H7 (cell line): ENCODE measurements around the gene TMEM145. TPM values are rescaled to one million over a fixed set of nuclear protein-coding genes. Genes with fewer than 3 reads are reported as not detected.

ENCODE experiments used
- DNase-seq: peaks from one replicate; pipeline ENCODE4 v3.0.0; 2012
- H3K27me3 ChIP-seq: 2 replicates; pipeline ENCODE4 v1.6.0; 2011; ENCODE audit warnings: mild to moderate bottlenecking, low read length; ENCODE audit not compliant: control insufficient read depth, insufficient read depth
- H3K36me3 ChIP-seq: replicated peaks from 2 replicates; pipeline ENCODE4 v1.5.1; 2011; ENCODE audit warnings: low read length; ENCODE audit not compliant: control insufficient read depth, insufficient read depth
- H3K4me3 ChIP-seq: 2 replicates; pipeline ENCODE4 v1.5.1; 2011; ENCODE audit warnings: low read depth, mild to moderate bottlenecking, control low read depth, low read length, moderate library complexity; ENCODE audit not compliant: insufficient read depth
- total RNA-seq: library from RNA; depleted of rRNA; stranded (reverse); fragments of >200 nt; shearing (Covaris generic); gene quantifications from 2 replicates; pipeline ENCODE4 v1.2.3, GENCODE V29; 2014

TMEM145 gene
- total RNA-seq, 1 experiment from 2014 or later = 0.38 TPM

DNA sequence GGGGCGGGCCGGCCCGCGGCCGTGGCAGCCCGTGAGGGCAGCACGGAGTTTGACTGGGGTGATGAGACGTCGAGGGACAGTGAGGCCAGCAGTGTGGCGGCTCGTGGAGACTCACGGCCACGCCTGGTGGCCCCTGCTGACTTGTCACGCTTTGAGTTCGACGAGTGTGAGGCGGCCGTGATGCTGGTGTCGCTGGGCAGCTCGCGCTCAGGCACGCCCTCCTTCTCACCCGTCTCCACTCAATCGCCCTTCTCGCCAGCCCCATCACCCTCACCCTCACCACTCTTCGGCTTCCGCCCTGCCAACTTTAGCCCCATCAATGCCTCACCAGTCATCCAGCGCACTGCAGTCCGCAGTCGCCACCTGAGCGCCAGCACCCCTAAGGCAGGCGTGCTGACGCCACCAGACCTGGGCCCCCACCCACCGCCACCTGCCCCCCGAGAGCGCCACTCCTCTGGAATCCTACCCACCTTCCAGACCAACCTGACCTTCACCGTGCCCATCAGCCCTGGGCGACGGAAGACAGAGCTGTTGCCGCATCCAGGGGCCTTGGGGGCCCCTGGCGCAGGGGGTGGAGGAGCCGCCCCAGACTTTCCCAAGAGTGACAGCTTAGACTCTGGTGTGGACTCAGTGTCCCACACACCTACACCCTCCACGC, 39.6 kb upstream of the TMEM145 start:
- DNase-seq = no peak
- no peak overlapping the region for H3K4me3 ChIP-seq
- no peaks in the 10 kb centered on the region for H3K27me3 ChIP-seq
- no peaks in the 10 kb centered on the region; the same call in none of the 2 replicates for H3K36me3 ChIP-seq

DNA sequence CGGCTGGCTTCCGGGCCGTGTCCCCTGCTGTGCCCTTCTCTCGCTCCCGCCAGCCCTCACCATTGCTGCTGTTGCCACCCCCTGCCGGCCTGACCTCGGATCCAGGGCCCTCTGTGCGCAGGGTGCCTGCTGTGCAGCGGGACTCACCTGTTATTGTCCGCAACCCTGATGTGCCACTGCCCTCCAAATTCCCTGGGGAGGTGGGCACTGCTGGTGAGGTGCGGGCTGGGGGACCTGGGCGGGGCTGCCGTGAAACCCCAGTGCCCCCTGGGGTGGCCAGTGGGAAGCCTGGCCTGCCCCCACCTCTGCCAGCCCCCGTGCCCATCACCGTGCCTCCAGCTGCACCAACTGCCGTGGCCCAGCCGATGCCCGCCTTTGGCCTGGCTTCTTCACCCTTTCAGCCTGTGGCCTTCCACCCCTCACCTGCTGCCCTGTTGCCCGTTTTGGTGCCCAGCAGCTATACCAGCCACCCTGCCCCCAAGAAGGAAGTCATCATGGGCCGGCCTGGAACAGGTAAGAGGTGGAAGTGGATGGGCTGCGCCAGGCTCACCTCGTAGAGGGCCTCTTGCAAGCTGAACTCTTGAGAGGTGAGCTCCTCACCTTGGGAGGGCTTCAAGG, 38.9 kb upstream of the TMEM145 start:
- Histone ChIP-seq H3K36me3 (no peaks in the 10 kb centered on the region; the same call in none of the 2 replicates), H3K4me3 (no peak overlapping the region), H3K27me3 (no peaks in the 10 kb centered on the region)
- DNase-seq = no peak

DNA sequence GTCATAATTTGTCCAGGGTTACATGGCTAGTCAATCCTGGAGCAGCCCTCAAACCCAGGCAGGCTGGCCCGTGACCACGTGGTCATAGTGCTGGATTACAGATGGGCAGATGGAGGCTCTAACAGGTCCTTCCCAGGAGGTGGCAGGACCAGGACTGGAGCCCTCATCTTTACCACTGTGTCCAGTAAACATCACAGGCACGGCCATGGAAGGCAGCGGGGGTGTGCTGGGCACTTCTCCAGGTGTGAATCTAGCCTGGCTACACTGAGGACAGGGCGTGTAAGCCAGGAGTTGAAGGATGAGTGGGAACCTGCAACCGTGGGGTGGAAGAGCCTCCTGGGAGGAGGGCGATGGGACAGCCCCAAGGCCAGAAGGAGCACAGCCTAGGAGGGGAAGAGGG, 38.0 kb upstream of the TMEM145 start:
- no peak for DNase-seq
- Histone ChIP-seq H3K27me3 (no peaks in the 10 kb centered on the region), H3K4me3 (no peak overlapping the region)

DNA sequence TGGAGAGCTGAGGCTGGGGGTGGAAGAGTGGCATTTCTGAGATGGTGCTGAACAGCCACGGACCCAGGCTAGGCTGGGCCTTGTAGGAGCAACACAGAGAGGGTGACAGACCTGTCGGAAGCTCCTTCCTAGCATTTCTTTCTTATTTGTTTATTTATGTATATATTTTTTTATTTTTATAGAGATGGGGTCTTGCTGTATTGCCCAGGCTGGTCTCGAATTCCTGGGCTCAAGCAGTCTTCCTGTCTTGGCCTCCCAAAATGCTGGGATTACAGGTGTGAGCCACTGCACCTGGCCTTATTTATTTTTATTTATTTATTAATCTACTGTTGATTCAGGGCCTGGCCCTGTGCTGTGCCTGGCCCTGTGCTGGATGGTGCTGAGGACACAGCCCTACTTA, 37.6 kb upstream of the TMEM145 start:
- no peaks in the 10 kb centered on the region for H3K27me3 ChIP-seq
- H3K36me3 ChIP-seq = no peaks in the 10 kb centered on the region; the same call in none of the 2 replicates
- no peak overlapping the region for H3K4me3 ChIP-seq
- DNase-seq = no peak

More for the DNA sequence above, 38.0 kb upstream of the TMEM145 start:
- no peaks in the 10 kb centered on the region; the same call in none of the 2 replicates for H3K36me3 ChIP-seq

DNA sequence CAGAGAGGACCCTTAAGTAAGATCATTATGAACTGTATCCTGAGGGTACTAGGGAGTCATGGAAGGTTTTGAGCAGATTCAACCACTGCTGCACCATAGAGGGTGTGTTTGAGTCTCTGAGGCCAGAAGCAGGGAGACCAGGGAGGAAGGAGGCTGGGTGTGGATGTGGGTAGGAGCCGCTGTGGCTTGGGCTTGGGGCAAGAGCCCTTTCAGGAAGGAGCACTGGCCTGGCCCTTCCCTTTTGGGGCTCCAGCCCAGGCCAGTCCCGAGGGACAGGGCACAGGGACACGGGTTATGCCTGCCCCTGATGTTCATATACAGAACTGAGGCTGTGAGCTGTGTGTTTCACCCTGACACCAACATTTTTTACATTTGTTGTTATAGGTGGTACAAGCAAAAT, 36.8 kb upstream of the TMEM145 start:
- no peak overlapping the region for H3K4me3 ChIP-seq

DNA sequence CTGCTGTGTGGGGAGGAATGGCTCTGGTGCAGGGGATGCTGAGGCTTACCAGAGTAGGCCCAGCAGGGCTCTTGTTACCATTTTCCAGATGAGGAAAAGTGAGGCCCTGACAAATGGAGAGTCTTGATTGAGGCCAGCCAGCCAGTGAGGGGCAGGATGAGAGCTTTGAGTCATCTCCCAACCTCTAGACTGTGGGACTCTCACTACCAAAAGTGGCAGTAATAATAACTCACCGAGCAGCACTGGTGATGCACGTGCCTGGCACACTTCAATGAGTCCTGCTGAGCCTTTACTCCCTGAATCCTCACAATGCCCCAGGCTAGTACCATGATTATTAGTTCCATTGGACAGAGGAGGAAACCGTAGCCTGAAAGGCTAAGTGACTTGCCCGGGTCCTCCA, 36.3 kb upstream of the TMEM145 start:
- Histone ChIP-seq H3K36me3 (no peaks in the 10 kb centered on the region; the same call in none of the 2 replicates), H3K27me3 (no peaks in the 10 kb centered on the region), H3K4me3 (no peak overlapping the region)
- DNase-seq = no peak

More for the DNA sequence above, 36.8 kb upstream of the TMEM145 start:
- H3K36me3 ChIP-seq = no peaks in the 10 kb centered on the region; the same call in none of the 2 replicates
- H3K27me3 ChIP-seq = no peaks in the 10 kb centered on the region
- no peak for DNase-seq

DNA sequence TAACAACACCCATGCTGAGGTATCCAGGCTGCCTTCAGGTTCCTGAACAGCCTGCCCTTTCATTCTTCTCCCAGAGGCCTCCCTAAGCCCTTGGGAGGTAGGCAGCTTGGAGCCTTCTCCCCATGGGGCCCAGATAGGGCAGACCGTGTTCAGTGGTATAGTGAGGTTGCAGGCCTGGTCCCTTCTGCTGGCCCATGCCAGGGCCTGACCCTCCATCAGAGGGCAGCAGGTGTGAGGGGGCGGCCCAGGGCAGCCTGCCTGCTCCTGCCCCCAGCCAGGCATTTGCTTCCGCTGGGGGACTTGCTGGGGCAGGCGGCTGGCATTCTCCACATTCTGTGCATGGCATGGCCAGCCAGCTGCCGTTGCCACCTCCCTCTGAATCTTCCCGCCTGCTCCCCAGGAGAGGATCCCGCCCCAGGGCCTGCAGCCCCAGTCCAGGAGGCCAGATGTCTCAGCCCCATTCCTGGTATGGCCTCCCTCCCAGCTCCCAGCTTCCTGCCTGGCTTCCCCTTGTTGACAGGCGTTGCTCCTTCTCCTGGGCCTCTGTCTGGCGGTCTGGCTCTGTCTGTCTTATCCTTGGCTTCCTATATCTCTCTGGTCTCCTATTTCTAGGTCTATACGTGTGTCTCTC, 35.2 kb upstream of the TMEM145 start:
- Histone ChIP-seq H3K4me3 (no peak overlapping the region), H3K36me3 (no peaks in the 10 kb centered on the region; the same call in none of the 2 replicates), H3K27me3 (no peaks in the 10 kb centered on the region)
- no peak for DNase-seq

DNA sequence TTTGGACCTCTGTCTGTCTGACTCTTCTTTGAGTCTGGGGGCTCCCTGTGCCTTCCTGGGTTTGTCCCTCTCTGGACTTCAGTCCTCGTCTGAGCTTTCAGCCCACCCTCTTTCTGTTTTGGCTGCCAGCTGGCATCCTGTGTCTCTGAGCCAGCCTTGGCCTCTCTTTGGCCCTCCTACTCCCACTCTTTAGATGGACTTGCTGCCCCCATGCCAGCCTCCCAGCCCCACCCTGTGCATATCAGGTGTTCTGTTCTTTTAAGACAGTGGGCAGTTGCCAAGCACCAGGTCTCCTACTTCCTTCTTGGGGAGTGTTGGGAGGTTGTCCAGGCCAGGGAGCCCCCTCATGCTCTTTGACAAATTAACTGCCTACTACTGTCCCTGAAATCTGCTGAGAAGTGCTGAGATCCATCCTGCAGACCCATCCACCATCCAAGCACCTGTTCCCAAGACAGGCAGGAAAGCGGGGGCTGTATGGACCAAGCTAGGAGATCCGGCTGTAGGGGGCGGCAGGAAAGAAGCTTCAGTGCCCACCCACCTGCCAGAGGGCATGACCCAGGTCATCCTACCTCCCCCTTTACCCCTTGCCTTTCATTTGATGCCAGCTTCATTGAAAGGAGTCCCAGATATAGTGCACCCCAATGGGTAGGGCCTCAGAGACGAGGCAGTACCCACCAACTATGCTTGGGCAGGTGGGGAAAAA, 34.5 kb upstream of the TMEM145 start:
- Histone ChIP-seq H3K36me3 (no peaks in the 10 kb centered on the region; the same call in none of the 2 replicates), H3K27me3 (no peaks in the 10 kb centered on the region), H3K4me3 (no peak overlapping the region)
- DNase-seq = no peak

DNA sequence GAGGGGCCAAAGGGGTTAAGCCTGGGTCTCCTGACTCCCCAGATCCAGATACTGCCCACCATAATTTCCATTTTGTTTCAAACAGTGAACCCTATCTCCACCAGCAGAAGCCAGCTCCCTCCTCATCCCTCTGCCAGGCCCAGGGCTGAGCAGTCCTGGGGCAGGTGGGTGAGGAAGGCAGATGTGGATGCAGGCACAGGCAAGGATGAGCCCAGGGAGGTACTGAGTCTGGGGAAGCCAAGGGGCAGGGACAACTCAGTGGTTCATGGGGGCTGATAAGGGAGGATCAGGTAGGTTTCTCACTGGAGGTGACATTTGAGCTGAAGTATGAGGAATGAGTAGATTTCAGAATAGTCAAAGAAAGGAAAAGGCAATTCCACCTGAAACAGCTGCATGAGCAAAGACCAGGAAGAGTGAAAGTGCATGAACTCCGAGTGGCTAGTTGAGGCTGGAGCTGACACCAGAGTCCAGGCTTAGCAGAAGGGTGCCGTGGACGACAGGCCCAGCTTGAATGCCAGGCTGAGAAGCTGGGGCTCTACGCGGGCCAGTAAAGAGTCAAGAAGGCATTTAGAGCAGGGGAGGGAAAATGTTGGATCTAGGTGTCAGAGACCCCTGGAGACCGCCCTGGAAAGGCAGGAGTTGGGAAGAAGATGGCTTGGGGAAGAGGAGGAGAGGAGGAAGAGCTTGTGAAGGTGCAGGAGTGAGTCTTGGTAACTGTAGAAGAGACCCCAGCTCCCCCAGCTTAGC, 33.8 kb upstream of the TMEM145 start:
- DNase-seq = no peak
- Histone ChIP-seq H3K27me3 (no peaks in the 10 kb centered on the region), H3K4me3 (peak overlapping the region; percentile 74), H3K36me3 (no peaks in the 10 kb centered on the region; the same call in none of the 2 replicates)

DNA sequence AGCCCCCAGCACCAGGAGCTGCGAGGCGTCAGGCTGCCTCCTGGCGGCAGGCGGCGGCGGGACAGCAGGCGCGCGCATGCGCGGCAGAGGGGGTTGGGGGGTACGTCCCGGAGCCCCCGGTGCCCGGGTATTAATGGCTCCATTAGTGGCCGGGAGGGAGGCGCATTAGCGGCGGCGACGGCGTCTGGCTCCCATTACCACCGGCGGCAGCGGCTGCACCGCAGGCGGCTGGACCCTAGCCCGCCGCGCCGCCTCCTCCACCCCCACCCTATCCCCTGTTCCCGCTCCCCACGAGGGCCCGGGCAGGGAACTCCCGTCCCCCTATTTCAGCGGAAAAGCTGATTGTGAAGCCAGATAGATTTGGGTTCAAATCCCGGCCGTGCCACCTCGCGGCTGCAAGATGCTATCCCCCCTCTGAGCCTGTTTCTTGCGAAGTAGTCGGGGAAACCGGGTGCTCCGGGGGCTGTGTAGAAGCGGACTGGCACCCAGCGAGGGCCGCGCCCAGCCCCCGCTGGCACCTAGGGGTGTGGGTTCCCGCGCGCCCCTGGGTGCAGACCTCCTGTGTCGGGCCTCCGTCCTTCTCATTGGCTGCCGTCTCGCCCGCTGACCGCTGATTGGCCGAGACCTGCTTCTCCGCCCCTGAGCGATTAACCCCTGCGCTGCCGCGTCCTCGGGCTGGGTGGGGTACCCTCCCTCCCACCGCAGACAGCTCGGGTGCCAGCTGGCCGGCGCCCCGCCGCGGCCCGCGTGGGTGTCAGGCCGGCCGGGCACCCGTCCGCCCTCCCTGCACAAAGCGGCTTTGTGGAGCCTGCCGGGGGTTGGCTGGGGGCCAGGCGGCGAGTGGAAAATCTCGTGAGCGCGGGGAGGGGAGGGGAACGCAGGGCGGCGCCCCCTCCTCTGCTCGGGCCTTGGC, 33.0 kb upstream of the TMEM145 start:
- Histone ChIP-seq H3K36me3 (no peaks in the 10 kb centered on the region; the same call in none of the 2 replicates), H3K27me3 (no peaks in the 10 kb centered on the region), H3K4me3 (peak overlapping the region; percentile 74)
- peak; percentile 100 for DNase-seq

DNA sequence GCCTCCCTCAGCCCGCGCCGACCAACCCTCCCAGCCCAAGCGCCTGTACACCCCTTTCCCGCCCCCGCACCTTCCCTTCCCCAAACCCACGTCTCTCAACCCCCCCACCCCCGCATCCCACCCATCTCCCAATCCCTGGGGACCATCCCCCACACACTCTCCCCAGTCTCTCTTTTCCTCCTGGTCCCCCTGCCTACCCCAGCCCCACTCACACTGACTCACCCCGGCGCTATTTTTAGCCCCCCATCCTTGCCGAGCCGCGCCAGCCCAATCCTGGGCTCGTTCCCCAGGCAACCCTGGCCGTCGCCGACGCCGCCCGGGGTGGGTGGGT, 32.3 kb upstream of the TMEM145 start:
- H3K36me3 ChIP-seq = no peaks in the 10 kb centered on the region; the same call in none of the 2 replicates
- H3K4me3 ChIP-seq = peak overlapping the region; percentile 74
- DNase-seq = peak; percentile 85

DNA sequence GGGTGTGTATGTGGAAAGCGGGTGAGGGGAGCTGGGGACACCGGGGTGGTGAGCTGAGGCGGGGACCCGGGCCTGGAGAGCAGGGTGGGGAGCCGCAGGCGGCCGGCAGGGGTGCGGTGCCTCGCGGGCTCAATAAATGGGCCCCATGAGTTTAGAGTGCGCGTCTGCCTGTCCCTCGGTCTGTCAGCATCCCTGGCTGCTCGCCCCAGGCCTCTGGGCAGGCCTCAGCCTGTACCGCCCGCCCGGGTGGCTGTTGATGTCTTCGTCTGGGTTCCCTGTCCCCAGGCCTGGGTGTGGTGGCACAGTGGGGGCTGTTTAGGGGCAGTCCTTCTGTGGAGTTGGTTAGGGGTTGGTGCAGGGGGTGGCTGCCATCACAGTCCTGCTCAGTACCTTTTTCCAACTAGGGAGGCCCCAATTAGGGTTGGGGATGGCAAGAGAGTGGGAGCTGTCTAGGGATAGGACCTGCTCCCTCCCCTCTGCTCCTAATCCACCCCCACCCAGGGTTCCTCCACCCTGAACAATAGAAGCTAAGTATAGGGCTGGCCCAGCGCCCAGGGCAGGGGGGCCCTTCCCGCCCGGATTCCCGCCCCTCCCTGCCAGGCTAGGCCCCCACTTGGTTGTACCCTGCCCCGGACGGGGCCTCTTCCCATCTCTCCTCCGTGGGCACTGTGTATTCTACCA, 31.8 kb upstream of the TMEM145 start:
- no peaks in the 10 kb centered on the region for H3K27me3 ChIP-seq
- H3K4me3 ChIP-seq = peak overlapping the region; percentile 74
- no peaks in the 10 kb centered on the region; the same call in 1 of the 2 replicates for H3K36me3 ChIP-seq
- peak; percentile 82 for DNase-seq

More for the DNA sequence above, 32.3 kb upstream of the TMEM145 start:
- H3K27me3 ChIP-seq = no peaks in the 10 kb centered on the region
